ENCODE data around the gene SAMD11.
"Not testable (repeated sequence)": the region's sequence is repeated elsewhere in the genome, so short reads cannot be mapped to it uniquely, and the experiment has no call there.

SAMD11 gene, protein sequence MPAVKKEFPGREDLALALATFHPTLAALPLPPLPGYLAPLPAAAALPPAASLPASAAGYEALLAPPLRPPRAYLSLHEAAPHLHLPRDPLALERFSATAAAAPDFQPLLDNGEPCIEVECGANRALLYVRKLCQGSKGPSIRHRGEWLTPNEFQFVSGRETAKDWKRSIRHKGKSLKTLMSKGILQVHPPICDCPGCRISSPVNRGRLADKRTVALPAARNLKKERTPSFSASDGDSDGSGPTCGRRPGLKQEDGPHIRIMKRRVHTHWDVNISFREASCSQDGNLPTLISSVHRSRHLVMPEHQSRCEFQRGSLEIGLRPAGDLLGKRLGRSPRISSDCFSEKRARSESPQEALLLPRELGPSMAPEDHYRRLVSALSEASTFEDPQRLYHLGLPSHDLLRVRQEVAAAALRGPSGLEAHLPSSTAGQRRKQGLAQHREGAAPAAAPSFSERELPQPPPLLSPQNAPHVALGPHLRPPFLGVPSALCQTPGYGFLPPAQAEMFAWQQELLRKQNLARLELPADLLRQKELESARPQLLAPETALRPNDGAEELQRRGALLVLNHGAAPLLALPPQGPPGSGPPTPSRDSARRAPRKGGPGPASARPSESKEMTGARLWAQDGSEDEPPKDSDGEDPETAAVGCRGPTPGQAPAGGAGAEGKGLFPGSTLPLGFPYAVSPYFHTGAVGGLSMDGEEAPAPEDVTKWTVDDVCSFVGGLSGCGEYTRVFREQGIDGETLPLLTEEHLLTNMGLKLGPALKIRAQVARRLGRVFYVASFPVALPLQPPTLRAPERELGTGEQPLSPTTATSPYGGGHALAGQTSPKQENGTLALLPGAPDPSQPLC

DNA sequence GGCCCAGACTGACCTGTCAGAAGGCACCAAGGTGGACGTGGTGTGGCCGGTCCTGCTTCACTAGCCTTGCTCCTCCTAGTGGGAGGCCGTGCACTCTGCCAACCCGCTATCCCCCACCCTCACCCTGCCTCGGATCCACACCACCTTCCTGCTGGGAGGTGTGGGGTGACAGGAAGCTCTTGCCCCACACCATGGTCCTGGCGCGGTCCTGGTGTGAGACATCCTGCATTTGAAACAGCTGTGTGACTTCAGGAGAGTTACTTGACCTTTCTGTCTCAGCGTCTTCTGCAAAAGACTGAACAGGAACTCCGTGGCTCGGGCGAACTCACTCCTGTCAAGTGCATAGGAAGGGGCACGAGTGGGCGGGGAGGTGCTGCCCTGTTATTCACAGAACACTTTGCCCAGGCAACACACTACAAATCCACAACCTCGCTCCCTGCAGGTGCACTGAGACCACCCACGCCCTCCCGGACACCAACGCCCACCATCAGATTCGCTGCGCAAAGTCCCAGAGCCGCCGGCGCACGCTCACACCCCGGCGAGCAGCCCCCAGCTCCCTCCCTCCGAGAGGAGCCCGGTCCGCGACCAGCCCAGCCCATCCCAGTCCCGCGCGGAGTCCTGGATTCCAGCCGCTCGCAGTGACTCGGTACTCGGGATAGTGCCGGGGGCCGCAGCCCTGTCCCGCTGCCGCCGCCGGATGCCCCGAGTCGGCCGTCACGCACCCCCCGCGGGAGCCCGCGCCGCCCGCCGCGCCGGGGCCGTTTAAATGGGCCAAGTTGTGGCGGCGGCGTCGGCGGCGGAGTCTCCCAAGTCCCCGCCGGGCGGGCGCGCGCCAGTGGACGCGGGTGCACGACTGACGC is at the start of gene SAMD11:
SAMD11 (plus strand) TSS at position 793 of the 860 bp plus-strand sequence. CDS start 509 bp downstream, outside the sequence.
- peak; percentile 82 for DNase-seq (ENCODE audit: low read depth)

DNA sequence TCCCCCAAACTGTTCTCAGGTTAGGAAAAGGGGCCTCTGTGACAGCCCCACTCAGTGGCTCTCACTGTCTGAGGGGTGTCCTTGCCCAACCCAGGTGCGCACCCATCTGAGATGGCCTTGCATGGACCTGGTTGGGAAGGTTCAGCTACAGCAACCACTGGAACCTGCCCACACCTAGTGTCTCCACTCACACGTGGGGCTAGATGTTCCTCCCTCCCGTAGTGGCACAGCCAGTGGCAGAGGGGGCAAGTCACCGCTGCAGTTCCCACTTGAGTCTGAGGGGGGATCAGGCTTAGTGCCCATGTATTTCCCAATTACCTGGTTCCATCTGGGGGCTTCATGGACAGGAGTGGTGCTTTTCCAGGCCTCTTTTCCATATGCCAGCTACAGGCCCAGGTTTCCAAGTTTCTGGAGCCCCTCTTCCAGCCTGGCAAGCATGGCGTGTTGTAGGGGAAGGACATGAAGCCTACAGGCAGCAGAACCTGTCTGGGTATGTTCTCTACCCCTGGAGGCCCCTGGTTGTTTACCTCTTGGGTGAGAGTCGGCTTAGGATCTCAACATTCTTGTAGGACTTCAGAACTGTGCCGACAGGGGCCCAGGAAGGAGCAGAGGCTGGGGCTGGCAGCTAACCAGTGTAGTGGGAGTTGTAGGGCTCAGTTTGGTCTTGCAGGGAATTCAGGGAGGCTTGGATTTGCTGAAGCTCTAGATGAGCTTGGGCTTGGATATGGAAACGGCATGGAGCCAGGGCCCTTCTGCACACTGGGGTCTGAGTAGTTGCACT is 47.1 kb upstream of the SAMD11 start:
- DNase-seq (ENCODE audit: low read depth) = not testable (repeated sequence)

DNA sequence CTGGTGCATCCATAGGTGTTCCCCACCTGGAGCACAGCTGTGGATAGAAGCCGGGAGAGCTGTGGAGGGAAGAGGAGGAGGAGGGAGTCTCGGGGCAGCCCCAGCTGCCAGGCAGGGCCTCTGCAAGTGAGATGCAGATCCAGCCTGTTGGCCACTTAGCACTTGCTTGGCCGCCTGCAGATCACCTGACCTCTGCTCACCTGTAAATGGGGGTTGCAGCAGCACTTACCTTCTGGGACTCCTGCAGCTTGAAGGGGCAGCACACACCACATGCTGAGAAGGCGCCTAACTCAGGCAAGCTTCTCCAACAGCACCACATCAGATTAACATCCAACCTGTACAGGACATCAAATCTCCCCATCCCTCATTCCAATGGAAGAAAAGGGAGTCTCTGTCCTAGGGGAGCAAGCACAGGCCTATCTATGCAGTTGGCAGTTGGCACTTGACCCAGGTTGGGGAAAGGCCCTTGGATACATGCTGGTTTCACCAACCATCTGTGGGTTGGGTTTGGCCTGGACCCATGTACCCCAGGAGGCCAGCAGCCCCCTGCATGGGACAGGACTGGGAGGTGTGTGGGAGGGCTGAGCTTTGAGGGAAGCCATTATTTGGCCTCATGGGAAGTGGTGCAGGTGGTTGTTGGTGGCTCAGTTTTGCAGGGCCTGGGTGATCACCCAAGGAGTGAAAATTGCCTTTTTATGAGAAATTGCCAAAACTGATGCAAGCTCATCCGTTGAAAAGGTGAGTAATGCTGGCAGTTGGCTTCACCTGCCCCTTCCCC is 46.3 kb upstream of the SAMD11 start:
- DNase-seq (ENCODE audit: low read depth) = not testable (repeated sequence)

DNA sequence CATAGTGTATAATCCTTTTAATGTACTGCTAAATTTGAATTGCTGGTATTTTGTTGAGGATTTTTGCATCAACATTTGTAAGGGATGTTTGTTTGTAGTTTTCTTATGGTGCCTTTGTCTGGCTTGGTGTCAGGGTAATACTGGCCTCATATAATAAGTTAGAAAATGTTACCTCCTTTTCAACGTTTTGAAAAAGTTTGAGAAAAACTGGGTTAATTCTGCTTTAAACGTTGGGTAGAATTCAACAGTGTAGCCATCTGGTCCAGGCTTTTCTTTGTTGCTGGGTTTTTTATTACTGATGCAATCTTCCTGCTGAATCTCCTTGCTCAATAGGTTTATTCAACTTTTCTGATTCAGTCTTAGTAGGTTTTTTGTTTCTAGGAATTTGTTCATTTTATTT is 43.2 kb upstream of the SAMD11 start:
- DNase-seq (ENCODE audit: low read depth) = not testable (repeated sequence)

DNA sequence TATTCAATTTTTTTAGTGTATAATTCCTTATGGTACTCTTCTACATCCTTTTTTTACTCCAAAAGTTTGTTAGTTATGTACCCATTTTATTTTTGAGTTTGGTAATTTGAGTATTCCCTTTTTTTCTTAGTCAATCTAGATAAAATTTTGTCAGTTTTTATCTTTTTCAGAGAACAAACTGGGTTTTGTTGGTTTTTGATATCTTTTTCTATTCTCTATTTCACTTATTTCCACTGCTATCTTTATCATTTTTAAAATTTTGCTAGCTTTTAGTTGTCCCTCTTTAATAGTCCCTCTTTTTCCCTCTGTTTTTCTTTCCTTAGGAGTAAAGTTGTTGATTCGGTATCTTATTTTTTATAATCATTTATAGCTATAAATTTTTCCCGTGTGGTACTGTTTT is 42.8 kb upstream of the SAMD11 start:
- DNase-seq (ENCODE audit: low read depth) = not testable (repeated sequence)

DNA sequence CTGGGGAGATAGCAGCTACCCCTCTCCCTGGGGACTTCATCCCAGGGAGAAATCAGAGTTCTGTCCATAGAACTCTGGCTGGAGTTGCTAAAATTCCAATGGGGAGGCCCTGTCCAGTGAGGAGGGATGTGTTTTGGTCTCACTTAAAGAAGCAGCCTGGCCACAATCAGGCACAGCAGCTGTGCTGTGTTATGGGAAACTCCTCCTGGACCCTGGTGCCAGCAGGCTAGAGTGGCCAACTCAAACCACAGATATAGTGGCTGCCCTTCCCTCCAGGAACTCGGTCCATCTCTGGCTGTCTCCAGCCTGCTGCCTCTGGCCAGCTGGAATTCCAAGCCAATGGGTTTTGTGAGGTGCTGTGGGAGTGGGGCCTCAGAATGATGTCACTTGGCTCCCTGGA is 37.4 kb upstream of the SAMD11 start:
- DNase-seq (ENCODE audit: low read depth) = no peak

DNA sequence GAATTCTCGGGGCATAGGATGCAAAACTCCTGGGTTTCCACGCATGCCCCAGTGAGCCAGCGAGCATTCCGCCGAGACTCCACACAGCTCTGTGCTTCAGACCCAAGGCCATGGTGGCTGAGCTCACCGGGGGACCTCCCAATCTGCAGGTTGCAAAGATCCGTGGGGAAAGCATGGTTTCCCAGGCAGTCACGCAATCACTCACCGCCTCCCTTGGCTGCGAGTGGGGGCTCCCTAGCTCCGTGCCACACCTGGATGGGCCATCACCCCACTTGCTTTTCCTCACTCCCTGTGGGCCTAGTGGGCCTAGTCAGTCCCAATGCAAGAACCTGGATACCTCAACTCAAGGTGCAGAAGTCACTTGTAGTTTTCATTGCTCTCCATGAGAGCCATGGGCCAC is 37.0 kb upstream of the SAMD11 start:
- DNase-seq (ENCODE audit: low read depth) = no peak

DNA sequence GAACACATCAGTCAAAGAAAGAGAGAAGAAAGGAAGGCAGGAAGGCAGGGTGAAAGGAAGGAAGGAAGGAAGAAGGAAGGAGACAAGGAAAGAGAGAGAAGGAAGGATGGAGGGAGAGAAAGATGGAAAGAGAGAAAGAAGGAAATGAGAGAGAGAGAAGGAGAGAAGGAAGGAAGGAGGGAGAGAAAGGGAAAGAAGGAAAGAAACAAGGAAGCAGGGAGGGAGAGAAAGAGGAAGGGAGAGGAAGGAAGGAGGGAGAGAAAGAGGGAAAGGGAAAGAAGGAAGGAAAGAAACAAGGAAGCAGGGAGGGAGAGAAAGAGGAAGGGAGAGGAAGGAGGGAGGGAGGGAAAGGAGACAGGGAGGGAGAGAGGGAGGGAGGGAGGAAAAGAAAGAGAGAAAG is 35.4 kb upstream of the SAMD11 start:
- DNase-seq (ENCODE audit: low read depth) = no peak

DNA sequence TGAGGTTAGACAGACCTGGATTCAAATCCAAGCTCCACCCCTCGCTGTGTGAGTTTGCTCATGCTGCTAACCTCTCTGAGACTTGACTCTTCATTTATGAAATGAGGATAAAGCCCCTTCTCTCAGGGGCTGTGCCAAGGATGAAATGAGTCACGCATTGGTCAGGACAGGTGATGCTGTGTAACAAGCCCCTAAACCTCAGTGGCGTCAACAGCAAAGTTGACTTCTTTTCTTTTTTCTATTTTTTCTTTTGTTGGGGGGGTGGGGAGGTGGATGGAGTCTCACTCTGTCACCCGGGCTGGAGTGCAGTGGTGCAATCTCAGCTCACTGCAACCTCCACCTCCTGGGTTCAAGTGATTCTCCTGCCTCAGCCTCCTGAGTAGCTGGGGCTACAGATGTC is 33.9 kb upstream of the SAMD11 start:
- not testable (repeated sequence) for DNase-seq (ENCODE audit: low read depth)

DNA sequence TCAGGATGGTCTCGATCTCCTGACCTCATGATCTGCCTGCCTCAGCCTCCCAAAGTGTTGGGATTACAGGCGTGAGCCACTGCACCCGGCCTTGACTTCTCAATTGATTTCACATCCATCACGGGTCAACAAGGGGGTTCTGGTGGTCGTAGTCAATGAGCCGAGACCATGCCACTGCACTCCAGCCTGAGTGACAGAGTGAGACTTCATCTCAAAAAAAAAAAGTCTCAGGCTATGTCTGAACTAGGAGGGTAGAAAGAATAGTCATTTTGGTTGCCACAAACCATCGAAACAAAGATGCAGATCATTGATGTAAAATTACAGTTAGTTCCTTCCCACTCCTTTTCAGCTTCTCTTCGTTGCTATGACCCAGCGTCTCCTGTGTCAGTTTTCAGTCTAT is 33.5 kb upstream of the SAMD11 start:
- DNase-seq (ENCODE audit: low read depth) = not testable (repeated sequence)

DNA sequence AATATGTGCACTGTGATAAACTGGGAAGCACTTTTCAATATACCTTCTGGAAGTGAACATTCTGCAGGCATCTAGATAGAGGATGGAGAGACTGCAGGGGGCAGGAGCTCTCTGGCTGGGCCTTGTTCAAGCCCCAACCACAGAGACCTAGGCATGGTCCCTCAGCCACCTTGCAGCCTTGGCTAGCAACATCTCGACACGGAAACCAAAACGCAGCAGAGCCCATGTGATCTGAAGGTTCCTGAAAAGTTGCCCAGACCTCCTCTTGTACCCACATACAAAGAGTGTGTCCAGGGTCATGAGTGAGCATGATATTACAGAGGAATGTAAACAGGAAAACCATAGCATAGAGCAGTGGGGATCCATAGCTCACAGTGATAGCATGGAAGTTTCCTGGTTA is 33.1 kb upstream of the SAMD11 start:
- DNase-seq (ENCODE audit: low read depth) = peak; percentile 22

DNA sequence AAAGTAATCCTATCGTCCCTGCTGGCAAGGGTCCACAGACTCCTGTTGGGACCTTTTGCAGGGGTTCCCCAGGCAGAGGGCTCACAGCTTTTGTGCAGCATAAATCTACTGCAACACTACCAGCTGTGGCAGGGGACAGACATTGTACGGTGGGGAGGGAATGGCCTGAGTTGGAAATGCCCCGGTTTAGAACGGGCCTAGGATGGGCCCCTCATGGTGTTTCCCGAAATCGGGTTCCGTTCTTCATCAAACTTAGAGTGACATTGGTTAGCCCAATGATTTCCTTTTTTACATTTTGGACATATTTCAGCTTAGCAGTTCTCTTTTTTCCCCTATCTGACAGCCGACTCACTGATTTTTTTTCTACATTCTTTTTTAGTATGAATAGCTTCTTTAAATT is 26.5 kb upstream of the SAMD11 start:
- no peak for DNase-seq (ENCODE audit: low read depth)

DNA sequence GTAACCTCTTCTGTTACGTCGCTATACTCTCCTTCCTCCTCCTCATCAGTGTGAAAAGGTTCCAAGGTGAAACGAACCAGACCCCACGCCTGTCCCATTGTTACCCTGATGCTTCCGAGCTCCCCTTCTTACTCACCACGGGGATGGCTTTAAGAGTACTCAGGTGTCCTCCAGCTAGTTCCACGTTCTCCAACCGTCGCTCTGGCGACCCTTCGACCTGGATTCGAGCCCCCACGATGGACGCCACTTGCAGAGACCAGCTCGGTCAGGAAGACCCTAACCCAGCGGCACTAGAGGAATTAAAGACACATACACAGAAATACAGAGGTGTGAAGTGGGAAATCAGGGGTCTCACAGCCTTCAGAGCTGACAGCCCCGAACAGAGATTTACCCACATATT is 25.8 kb upstream of the SAMD11 start:
- DNase-seq (ENCODE audit: low read depth) = not testable (repeated sequence)

DNA sequence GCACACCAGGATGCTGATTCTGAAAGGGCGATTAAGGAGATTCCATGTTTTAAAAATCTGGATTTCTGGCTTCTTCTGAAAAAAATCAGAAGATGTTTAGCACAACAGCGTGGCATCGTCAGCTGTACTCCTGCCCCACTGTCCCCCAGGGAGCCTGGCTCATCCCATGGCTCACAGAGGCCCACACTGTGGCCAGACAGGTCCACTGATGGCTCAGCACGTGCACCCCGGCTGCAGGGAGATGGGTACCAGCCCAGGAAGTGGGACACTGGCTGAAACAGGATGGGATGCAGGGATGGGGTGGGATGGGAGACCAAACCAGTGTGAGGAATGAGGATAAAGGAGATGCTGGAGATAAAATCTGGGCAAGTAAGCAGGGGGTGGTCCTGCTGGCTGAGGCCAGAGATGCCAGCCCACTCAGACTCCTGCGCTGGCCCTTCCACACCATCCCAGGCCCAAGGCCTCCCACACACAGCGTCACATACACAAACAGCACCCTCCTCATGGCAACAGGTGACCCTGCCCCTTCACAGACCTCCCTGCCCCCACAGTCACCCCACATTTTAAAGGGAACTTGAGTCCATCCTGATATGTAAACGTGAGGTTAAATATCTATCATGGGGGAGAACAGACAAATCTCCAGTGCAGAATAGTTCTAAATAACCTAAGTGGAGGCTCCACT is 23.9 kb upstream of the SAMD11 start:
- DNase-seq (ENCODE audit: low read depth) = no peak

DNA sequence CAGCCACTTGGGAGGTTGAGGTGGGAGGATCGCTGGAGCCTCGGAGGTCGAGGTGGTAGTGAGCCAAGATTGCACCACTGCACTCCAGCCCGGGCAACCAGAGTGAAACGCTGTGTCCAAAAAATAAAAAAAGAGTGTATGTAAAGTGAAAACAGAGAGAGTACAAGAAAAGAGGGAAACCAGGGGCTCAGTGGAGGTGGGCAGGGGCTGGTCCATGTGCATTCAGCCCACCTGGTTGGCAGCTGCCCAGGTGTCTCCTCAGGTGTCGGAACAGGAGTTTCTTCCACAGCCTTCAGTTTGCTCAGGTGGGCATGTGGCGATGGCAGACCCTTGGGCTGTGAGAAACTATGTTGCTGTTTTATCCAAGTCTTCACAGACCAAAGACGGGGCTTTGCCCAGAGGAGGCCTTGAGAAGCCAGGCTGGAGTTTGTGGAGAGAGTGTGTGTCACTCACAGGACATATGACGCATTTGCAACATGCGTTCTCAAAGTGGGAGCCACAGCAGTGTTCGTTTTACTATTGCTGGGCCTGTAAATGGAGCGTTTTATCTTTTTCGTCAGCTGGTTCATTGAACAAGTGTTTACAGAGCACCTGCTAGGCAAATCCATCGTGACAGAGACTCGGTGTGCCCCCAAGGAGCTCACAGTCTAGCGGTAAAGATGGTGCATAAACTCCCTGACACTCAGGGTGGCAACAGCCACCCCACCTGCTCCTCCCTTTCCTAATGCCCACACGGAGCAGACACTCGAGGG is 22.4 kb upstream of the SAMD11 start:
- DNase-seq (ENCODE audit: low read depth) = no peak

DNA sequence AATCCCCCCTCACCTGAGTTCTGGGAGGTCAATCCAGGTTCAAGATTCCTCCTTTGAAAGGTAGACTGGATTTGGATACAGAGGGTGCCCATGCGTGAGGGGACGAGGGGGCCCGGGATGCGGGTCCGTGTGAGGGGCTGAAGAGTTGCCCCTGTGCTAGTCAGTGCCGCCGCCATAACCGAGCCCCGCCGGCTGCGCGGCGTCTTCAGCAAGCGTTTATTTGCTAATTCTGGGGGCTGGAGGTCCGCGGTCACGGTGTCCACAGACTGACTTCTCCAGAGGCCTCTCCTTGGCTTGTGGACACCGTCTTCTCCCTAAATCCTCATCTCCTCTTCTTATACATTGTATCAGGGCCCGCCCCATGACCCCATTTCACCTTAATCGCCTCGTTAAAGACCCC is 20.9 kb upstream of the SAMD11 start:
- no peak for DNase-seq (ENCODE audit: low read depth)

DNA sequence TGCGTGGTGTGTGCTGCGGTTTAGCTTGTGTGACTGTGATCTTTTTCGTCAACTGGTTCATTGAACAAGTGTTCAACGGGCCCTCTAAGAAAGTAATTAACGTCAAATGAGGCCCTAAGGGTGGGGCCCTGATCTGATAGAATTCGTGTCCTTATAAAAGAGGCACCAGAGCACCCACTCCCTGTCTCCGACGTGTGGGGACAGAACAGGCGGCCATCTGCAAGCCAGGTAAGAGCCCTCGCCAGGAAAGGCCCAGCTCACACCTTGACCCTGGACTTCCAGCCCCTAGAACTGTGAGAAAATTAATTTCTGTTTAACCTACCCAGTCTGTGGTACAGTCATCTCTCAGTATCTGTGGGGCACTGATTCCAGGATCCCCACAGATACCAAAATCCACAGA is 20.4 kb upstream of the SAMD11 start:
- DNase-seq (ENCODE audit: low read depth) = no peak

DNA sequence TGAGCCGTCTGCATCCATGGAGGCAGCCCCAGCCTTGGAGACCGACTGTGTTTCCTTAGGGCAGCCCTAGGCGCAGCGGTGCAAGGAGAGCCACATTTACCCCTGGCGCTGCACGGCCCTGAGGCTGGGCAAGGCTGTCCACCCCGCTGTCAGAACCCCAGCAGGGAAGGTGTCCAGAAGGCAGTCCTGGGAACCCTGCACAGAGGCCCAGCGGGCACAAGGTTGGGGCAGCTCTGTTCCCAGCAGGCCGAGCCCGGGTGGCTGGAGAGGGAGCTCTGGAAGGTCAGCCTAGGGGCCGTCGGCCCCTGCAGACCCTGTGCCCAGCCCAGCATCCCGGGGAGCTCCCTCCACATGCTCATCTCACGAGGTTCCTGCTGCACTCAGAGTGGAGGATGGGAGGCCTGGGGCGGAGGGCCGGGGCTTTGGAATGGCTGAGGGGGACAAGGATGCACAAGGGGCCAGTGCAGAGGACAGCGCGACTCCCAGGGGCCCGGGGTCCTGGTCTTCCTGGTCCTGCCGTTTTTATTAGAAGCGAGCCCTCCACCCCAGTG is 19.9 kb upstream of the SAMD11 start:
- DNase-seq (ENCODE audit: low read depth) = no peak

Measured in EH (cell line).